Measurements from ENCODE around the gene CACNA1C. TPM values are rescaled to one million over a fixed set of nuclear protein-coding genes. Genes with fewer than 3 reads are reported as not detected.

The CACNA1C gene
- total RNA-seq, 4 donors from 2014 or later: 2.9 to 5.3 (median 4.3) TPM

GRCh38 chr12:2115101-2115845 is 62.5 kb downstream of the CACNA1C start:
- no peak for TF ChIP-seq CTCF (IDR thresholded peaks at IDR 0.05; ENCODE audit: low read depth)

GRCh38 chr12:2117541-2117940 is 64.8 kb downstream of the CACNA1C start:
- TF ChIP-seq CTCF (IDR thresholded peaks at IDR 0.05; ENCODE audit: low read depth): no peak

DNA sequence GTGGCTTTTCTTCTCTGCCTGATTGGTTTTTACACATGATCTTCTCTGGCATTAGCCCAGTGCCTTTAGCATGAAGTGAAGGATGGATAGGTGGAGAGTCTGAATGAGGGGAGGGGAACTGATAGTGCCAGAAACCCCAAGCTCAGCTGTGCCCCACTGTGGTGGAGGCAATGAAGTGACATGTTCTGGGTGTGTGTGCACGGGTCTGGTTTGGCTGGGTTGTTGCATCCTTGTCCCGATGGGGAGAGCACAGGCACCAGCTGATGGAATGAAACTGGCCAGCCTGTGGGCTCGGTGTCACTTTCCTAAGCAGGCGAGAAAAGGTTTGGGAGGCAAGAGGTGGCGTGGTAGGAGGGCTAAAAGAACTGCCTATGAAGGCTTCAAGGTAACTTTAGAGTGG is 65.3 kb downstream of the CACNA1C start:
- TF ChIP-seq CTCF (IDR thresholded peaks at IDR 0.05; ENCODE audit: low read depth): no peak

DNA sequence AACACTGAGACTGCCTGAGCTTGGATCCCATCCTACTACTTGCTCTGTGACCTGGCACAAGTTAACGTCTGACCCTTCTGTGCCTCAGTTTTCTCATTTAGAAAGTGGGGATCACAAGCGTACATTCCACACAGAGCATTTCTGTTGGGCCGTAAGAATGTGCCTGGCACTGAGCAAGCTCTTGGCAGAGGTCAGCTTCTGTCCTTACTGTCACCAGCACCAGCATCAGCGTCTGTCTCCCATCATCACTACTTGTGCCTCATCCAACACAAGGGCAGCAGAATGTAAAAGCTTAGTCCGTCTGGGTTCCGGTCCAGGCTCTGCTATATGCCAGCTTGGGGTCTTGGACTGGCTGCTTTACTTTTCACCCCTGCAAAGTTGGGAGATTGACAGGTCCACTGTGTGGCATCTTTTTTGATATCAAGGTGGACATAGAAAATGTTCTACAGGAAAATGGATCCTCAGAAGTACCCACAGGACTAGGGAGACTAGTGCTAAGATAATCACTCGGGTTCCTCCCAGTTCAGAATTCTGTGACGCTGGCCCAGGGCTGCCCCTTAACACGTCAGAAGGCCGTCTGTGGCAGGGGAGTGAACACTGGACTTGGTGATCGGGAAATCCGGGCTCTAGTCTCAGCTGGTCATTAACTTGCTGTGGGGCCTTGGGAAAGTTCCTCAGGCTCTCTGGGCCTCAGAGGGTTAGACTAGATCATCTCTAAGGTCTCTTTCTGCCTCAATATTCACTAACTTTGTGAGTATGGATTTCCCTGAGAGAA is 65.9 kb downstream of the CACNA1C start:
- TF ChIP-seq CTCF (IDR thresholded peaks at IDR 0.05; ENCODE audit: low read depth): no peak

DNA sequence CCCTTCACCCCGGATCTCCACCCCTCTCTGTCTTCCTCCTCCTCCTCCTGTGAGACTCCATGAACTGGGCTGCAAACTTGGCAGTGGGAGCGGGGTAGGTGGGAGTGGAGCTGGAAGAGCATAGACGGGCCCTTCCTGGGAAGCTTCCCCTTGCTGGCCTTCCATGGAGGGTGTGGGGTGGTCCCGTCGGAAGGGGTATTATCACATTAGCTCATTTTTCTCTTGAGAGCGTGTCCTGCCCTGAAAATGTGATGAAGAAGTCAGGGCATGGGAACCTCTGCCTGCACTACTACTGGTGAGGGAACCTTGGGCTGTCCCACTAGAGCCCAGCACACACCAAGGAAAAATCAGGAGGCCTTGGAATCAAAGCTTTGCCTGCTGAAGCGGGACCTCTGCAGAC is 66.5 kb downstream of the CACNA1C start:
- TF ChIP-seq CTCF (IDR thresholded peaks at IDR 0.05; ENCODE audit: low read depth): no peak

DNA sequence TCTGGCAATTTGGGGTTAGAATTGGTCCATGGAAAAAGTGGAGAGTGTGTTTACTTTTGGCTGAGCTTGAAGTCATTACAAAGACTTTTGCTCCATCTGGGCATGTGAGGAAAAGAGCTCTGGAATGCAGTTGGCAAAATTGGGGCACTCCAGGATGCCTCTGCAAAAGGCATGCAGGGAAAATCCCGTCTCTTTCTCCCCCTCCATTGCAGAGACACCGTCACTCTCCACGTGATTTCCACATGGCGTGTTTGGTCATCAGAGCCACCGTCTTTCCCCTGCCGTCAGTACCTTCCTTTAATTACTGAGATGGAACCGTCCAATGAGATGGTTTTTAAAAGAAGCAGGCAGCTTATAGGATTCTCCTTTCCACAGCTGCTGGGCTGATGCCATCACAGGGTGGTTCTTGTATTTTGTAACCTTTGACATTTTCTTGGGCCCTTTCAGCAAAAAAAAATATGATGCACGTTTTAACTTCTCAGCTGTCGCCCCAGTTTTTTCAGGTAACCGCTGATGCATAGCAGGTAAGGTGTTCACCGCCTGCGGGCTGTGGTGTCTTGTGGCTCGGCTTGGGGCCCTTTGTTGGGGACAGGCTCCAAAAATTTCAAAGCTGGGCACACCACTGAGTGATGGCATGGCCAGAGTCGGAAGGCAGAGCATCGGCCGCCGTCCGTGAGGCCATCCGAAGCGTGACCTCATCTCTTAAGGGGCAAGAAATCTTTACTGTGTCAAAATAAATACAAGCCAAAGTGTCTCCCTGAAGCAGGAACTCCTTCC is 68.4 kb downstream of the CACNA1C start:
- TF ChIP-seq CTCF (IDR thresholded peaks at IDR 0.05; ENCODE audit: low read depth): no peak
